ENCODE results near the gene OR5D14. TPM values are rescaled to one million over a fixed set of nuclear protein-coding genes. Genes with fewer than 3 reads are reported as not detected.

OR5D14 gene
- not detected for total RNA-seq

DNA sequence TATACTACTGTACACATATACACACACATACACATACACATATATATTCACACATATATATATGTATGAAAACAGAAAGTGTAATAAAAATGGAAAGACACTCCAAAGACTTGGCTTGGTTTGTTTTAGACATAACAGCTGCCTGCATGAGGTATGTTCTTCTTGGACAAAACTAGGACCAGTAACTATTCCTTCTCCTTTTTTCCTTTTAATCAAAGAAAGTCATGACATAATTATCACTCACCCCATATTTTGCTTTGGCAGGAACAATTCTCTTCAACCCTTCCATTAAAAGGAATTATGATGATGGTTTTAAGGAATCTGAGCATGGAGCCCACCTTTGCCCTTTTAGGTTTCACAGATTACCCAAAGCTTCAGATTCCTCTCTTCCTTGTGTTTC, at the start of gene OR5D14:
TSS of gene OR5D14 (plus strand) at position 301 of the 400 bp plus-strand sequence. CDS start at position 301, 0 bp downstream.
- H3K4me1 ChIP-seq, result no peaks in the 10 kb centered on the region
- H3K4me3 ChIP-seq (replicated peaks in 1 of 3), result no peak within 1 kb of the TSS
- H3K27me3 ChIP-seq, result no peaks in the 10 kb centered on the region
- TF ChIP-seq, protein P1, sequence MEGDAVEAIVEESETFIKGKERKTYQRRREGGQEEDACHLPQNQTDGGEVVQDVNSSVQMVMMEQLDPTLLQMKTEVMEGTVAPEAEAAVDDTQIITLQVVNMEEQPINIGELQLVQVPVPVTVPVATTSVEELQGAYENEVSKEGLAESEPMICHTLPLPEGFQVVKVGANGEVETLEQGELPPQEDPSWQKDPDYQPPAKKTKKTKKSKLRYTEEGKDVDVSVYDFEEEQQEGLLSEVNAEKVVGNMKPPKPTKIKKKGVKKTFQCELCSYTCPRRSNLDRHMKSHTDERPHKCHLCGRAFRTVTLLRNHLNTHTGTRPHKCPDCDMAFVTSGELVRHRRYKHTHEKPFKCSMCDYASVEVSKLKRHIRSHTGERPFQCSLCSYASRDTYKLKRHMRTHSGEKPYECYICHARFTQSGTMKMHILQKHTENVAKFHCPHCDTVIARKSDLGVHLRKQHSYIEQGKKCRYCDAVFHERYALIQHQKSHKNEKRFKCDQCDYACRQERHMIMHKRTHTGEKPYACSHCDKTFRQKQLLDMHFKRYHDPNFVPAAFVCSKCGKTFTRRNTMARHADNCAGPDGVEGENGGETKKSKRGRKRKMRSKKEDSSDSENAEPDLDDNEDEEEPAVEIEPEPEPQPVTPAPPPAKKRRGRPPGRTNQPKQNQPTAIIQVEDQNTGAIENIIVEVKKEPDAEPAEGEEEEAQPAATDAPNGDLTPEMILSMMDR (IDR thresholded peaks at IDR 0.05), result no peak
- TF ChIP-seq POLR2A (IDR thresholded peaks at IDR 0.05), result no peak
- intact Hi-C loops (cut with DNase I), result no loop called here
- no peaks in the 10 kb centered on the region for H3K9me3 ChIP-seq
- no peak for DNase-seq
- no peaks in the 10 kb centered on the region for H3K36me3 ChIP-seq
- no peak within 1 kb of the TSS for H3K27ac ChIP-seq

DNA sequence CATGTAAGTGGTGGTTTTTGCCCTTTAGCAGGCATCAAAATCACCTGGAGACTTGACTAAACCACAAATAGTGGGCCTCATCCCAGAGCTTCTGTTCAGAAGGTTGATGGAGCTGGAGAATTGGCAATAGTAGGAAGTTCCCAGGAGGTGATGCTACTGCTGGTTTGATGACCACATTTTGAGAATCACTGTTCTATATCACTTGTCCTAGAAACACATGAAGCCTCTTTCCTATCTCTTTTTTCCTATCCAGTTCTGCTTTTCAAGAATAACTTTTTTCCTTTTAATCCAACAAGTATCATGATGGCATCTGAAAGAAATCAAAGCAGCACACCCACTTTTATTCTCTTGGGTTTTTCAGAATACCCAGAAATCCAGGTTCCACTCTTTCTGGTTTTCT, 22.2 kb upstream of the OR5D14 start, which contains the start of gene OR5D13:
TSS of gene OR5D13 (plus strand) at position 301 of the 400 bp plus-strand sequence. CDS start at position 301, 0 bp downstream.
- Histone ChIP-seq H3K27me3 (no peaks in the 10 kb centered on the region), H3K9me3 (no peaks in the 10 kb centered on the region), H3K36me3 (no peaks in the 10 kb centered on the region), H3K4me3 (replicated peaks in 1 of 3) (no peak within 1 kb of the TSS), H3K4me1 (no peaks in the 10 kb centered on the region), H3K27ac (no peak within 1 kb of the TSS)
- no peak for TF ChIP-seq POLR2A (IDR thresholded peaks at IDR 0.05)
- TF ChIP-seq, protein P1 (IDR thresholded peaks at IDR 0.05), result no peak
- no peak for DNase-seq
- intact Hi-C loops (cut with DNase I), result no loop called here

DNA sequence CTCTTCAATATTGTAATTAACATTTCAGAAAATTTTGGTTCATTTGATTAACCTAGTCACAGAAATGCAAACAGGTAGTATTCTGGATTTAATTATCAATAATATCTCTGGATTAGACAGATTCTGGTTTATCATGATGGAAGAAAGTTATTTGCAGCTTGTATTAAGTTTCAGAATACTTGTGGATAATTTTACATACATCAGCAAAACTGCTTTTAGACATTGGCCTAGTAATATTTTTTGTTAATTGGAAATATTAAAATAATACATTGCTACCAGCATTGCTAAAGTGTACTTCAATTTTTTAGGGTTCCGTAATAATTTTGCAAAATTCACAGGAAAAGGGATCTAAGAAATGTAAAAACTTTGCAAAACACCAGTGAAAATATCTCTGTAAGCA, 3.8 kb upstream of the OR5D14 start:
- DNase-seq, result no peak
- WGBS, 2 donors, result 90 to 94% methylated on average over 1 of the region's 1 CpG
- TF ChIP-seq, protein P1 (IDR thresholded peaks at IDR 0.05), result no peak
- no peak for TF ChIP-seq POLR2A (IDR thresholded peaks at IDR 0.05)
- Histone ChIP-seq H3K27ac (no peak overlapping the region), H3K4me3 (replicated peaks in 1 of 3) (no peak overlapping the region), H3K9me3 (no peaks in the 10 kb centered on the region), H3K36me3 (no peaks in the 10 kb centered on the region), H3K27me3 (no peaks in the 10 kb centered on the region), H3K4me1 (no peaks in the 10 kb centered on the region)
- intact Hi-C loops (cut with DNase I), result no loop called here

DNA sequence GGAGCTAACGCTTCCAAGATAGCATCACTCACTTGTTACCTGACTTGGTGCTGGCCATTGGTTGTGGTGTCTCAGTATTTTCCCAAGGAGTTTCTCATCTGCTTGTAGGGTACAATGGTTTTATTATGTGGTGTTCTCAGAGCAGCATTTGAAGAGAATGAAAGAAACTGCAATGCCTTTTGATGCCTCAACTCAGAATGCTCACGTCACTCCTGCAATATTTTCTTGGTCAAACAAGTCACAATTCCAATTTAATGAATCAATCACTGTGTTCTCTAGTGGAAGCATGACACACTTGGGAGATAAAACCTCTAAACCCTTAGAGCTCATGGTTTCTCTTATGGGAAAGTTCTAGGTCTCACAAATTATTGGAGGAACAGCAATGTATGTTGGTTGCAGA, 2.0 kb upstream of the OR5D14 start:
- Histone ChIP-seq H3K4me3 (replicated peaks in 1 of 3) (no peak overlapping the region), H3K27me3 (no peaks in the 10 kb centered on the region), H3K36me3 (no peaks in the 10 kb centered on the region), H3K27ac (no peak overlapping the region), H3K9me3 (no peaks in the 10 kb centered on the region), H3K4me1 (no peaks in the 10 kb centered on the region)
- 38 to 63% methylated on average over 2 of the region's 2 CpGs for WGBS, 2 donors
- TF ChIP-seq, protein P1 (IDR thresholded peaks at IDR 0.05), result no peak
- TF ChIP-seq POLR2A (IDR thresholded peaks at IDR 0.05), result no peak
- DNase-seq, result no peak
- intact Hi-C loops (cut with DNase I), result no loop called here

DNA sequence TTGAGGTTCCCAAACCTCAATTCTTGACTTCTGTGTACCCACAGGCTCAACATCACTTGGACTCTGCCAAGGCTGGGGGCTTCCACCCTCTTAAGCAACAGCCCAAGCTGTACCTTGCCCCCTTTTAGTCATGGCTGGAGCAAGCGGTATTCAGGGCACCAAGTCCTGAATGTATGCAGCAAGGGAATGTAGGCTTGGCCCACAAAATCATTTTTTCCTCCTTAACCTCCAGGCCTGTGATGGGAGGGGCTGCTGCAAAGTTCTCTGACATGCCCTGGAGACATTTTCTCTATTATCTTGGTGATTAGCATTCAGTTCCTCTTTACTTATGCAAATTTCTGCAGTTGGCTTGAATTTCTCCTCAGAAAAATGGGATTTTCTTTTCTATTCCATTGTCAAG, 10.9 kb downstream of the OR5D14 start:
- WGBS, 2 donors, result 82 to 100% methylated on average over 1 of the region's 1 CpG
- intact Hi-C loops (cut with DNase I), result no loop called here
- H3K9me3 ChIP-seq, result no peaks in the 10 kb centered on the region
- no peak overlapping the region for H3K4me3 ChIP-seq (replicated peaks in 1 of 3)
- H3K27me3 ChIP-seq, result no peaks in the 10 kb centered on the region
- H3K27ac ChIP-seq, result no peak overlapping the region
- no peaks in the 10 kb centered on the region for H3K4me1 ChIP-seq
- H3K36me3 ChIP-seq, result no peaks in the 10 kb centered on the region
- TF ChIP-seq POLR2A (IDR thresholded peaks at IDR 0.05), result no peak
- TF ChIP-seq, protein P1 (IDR thresholded peaks at IDR 0.05), result no peak
- DNase-seq, result no peak

Data from thyroid gland (tissue), 4 donors.